ENCODE data around the gene CD59.

The CD59 gene
- total RNA-seq = 34.3 to 42.4 (median 39.5) reads per million in 3 donors

DNA sequence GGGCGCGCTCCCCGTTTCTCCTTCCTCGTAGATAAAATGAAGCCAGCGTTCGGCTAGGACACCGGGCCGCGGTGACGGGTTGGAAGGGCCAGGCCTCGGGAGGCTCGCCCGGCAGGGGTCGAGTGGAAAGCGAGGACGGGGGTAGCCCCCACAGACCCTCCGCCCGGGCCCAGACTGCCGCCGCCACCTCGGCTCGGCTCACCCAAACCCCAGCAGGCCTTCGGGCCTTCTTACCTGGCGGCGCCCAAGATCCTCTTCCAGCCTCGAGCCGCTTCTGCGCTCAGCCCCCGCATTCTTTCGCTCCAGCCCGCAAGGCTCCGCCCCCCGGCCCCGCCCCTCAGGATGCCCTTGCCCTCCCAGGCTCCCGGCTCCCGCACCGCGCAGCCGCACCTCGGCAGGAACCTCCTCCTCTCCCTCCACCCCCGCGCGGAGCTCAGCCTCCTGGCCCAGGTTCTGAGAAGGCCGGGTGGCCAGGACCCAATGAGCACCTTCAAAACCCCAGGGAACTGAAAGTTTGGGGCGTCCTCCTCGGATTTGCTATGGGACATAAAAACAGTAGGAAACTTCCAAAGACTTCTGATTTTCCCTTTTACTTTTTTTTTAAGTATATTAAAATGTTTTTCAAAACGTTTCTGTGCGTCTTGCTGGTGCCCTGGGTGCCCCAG lies at the start of gene CD59:
Gene CD59 (minus strand): TSS at position 276 of the 665 bp plus-strand sequence. CDS start 13,978 bp downstream, outside the sequence.
- peak within 1 kb of the TSS; percentile 77 for H3K27ac ChIP-seq (ENCODE audit: insufficient read depth, low read length, poor library complexity, severe bottlenecking)
- H3K4me3 ChIP-seq (ENCODE audit: insufficient read depth, low read depth, low read length, poor library complexity, severe bottlenecking) = peak within 1 kb of the TSS; percentile 87
- H3K36me3 ChIP-seq (ENCODE audit: control insufficient read depth, insufficient read depth, low read length) = no peaks in the 10 kb centered on the region
- no peaks in the 10 kb centered on the region for H3K27me3 ChIP-seq (replicated peaks; ENCODE audit: control insufficient read depth, insufficient read depth, low read length, poor library complexity, severe bottlenecking)
- H3K4me1 ChIP-seq (ENCODE audit: control insufficient read depth, insufficient read depth, low read length, poor library complexity, severe bottlenecking) = peaks cover 9% of the 10 kb centered on the region
- H3K9me3 ChIP-seq (ENCODE audit: control insufficient read depth, low read length) = no peaks in the 10 kb centered on the region
- DNase-seq = peak; percentile 84 to 90 (median 86)

DNA sequence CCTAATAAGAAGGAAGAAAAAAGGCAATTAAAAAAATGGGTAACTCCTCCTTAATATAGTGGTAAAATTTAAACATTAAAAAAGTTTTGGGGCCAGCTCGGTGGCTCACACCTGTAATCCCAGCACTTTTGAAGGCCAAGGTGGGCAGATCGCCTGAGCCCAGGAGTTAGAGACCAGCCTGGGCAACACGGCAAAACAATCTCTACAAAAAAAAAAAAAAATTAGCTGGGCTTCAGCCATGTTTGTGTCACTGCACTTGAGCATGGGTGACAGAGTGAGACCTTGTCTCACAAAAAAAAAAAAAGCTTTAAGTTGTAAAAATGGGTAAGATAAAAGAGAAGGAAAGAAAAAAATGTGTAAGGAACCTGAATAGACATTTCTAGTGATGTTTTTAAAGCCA lies 49.4 kb upstream of the CD59 start:
- H3K36me3 ChIP-seq (ENCODE audit: control insufficient read depth, insufficient read depth, low read length) = no peaks in the 10 kb centered on the region
- no peak overlapping the region for H3K27ac ChIP-seq (ENCODE audit: insufficient read depth, low read length, poor library complexity, severe bottlenecking)
- no peaks in the 10 kb centered on the region for H3K27me3 ChIP-seq (replicated peaks; ENCODE audit: control insufficient read depth, insufficient read depth, low read length, poor library complexity, severe bottlenecking)
- no peaks in the 10 kb centered on the region for H3K4me1 ChIP-seq (ENCODE audit: control insufficient read depth, insufficient read depth, low read length, poor library complexity, severe bottlenecking)
- H3K4me3 ChIP-seq (ENCODE audit: insufficient read depth, low read depth, low read length, poor library complexity, severe bottlenecking) = no peak overlapping the region
- H3K9me3 ChIP-seq (ENCODE audit: control insufficient read depth, low read length) = no peaks in the 10 kb centered on the region
- DNase-seq = no peak

- DNase-seq = no peak
- no peaks in the 10 kb centered on the region for H3K27me3 ChIP-seq (replicated peaks; ENCODE audit: control insufficient read depth, insufficient read depth, low read length, poor library complexity, severe bottlenecking)
- no peak overlapping the region for H3K27ac ChIP-seq (ENCODE audit: insufficient read depth, low read length, poor library complexity, severe bottlenecking)
- H3K4me1 ChIP-seq (ENCODE audit: control insufficient read depth, insufficient read depth, low read length, poor library complexity, severe bottlenecking) = peaks cover 3% of the 10 kb centered on the region
- H3K36me3 ChIP-seq (ENCODE audit: control insufficient read depth, insufficient read depth, low read length) = no peaks in the 10 kb centered on the region
- no peaks in the 10 kb centered on the region for H3K9me3 ChIP-seq (ENCODE audit: control insufficient read depth, low read length)
- H3K4me3 ChIP-seq (ENCODE audit: insufficient read depth, low read depth, low read length, poor library complexity, severe bottlenecking) = no peak overlapping the region
These were observed 43.8 kb upstream of the CD59 start for GRCh38 chr11:33779849-33780528.

DNA sequence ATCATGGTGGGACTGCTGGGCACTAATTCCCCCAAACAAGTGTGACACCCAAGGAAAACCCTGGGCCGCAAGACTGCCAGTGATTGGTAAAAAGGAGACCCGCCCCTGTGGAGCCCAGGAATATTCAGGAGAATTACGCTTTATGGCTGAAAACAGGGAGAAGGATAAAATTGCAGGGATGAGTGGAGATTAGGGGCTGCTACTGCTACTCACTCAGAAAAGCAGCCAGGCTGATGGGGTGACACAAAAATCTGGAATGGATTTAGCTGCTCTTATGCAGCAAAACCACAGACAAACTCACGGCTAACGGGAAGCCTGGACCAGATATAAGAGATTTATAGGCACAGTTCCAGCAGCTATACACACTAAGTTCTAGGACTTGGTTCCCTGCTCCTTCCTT lies 42.5 kb upstream of the CD59 start:
- H3K27ac ChIP-seq (ENCODE audit: insufficient read depth, low read length, poor library complexity, severe bottlenecking) = no peak overlapping the region
- H3K4me3 ChIP-seq (ENCODE audit: insufficient read depth, low read depth, low read length, poor library complexity, severe bottlenecking) = no peak overlapping the region
- H3K9me3 ChIP-seq (ENCODE audit: control insufficient read depth, low read length) = no peaks in the 10 kb centered on the region
- H3K36me3 ChIP-seq (ENCODE audit: control insufficient read depth, insufficient read depth, low read length) = no peaks in the 10 kb centered on the region
- H3K4me1 ChIP-seq (ENCODE audit: control insufficient read depth, insufficient read depth, low read length, poor library complexity, severe bottlenecking) = peaks cover 9% of the 10 kb centered on the region
- no peaks in the 10 kb centered on the region for H3K27me3 ChIP-seq (replicated peaks; ENCODE audit: control insufficient read depth, insufficient read depth, low read length, poor library complexity, severe bottlenecking)
- no peak for DNase-seq

DNA sequence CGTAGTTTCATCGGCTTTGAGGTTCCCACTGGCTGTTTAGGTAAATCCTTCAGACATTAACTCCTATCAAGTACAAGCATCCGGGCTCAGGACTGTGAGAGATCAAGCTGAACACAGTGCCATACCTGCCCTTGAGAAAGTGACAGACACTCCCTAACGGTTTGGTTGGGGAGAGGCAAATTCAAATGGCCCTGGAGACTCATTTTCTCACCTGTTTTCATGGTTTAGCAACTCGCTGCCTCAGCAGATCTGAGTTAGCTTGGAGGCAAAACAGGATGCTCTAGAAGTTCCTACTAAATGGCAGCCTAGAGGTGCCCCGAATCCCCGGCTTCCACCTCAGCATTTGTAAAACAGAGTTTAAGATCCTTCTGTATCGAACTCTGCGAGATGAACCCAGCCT lies 41.7 kb upstream of the CD59 start:
- H3K36me3 ChIP-seq (ENCODE audit: control insufficient read depth, insufficient read depth, low read length) = no peaks in the 10 kb centered on the region
- H3K27ac ChIP-seq (ENCODE audit: insufficient read depth, low read length, poor library complexity, severe bottlenecking) = no peak overlapping the region
- no peaks in the 10 kb centered on the region for H3K27me3 ChIP-seq (replicated peaks; ENCODE audit: control insufficient read depth, insufficient read depth, low read length, poor library complexity, severe bottlenecking)
- peak in 1 of 3 donors; percentile 17 for DNase-seq
- H3K4me1 ChIP-seq (ENCODE audit: control insufficient read depth, insufficient read depth, low read length, poor library complexity, severe bottlenecking) = peaks cover 16% of the 10 kb centered on the region
- H3K9me3 ChIP-seq (ENCODE audit: control insufficient read depth, low read length) = no peaks in the 10 kb centered on the region
- H3K4me3 ChIP-seq (ENCODE audit: insufficient read depth, low read depth, low read length, poor library complexity, severe bottlenecking) = no peak overlapping the region

GRCh38 chr11:33775832-33776470 lies 39.7 kb upstream of the CD59 start:
- no peaks in the 10 kb centered on the region for H3K27me3 ChIP-seq (replicated peaks; ENCODE audit: control insufficient read depth, insufficient read depth, low read length, poor library complexity, severe bottlenecking)
- H3K36me3 ChIP-seq (ENCODE audit: control insufficient read depth, insufficient read depth, low read length) = no peaks in the 10 kb centered on the region
- H3K4me1 ChIP-seq (ENCODE audit: control insufficient read depth, insufficient read depth, low read length, poor library complexity, severe bottlenecking) = peaks cover 22% of the 10 kb centered on the region
- DNase-seq = no peak
- H3K9me3 ChIP-seq (ENCODE audit: control insufficient read depth, low read length) = no peaks in the 10 kb centered on the region
- no peak overlapping the region for H3K4me3 ChIP-seq (ENCODE audit: insufficient read depth, low read depth, low read length, poor library complexity, severe bottlenecking)
- no peak overlapping the region for H3K27ac ChIP-seq (ENCODE audit: insufficient read depth, low read length, poor library complexity, severe bottlenecking)

GRCh38 chr11:33775467-33775807 lies 39.2 kb upstream of the CD59 start:
- no peaks in the 10 kb centered on the region for H3K27me3 ChIP-seq (replicated peaks; ENCODE audit: control insufficient read depth, insufficient read depth, low read length, poor library complexity, severe bottlenecking)
- H3K4me1 ChIP-seq (ENCODE audit: control insufficient read depth, insufficient read depth, low read length, poor library complexity, severe bottlenecking) = peaks cover 22% of the 10 kb centered on the region
- H3K9me3 ChIP-seq (ENCODE audit: control insufficient read depth, low read length) = no peaks in the 10 kb centered on the region
- peaks cover 1% of the 10 kb centered on the region for H3K36me3 ChIP-seq (ENCODE audit: control insufficient read depth, insufficient read depth, low read length)
- no peak for DNase-seq
- H3K27ac ChIP-seq (ENCODE audit: insufficient read depth, low read length, poor library complexity, severe bottlenecking) = no peak overlapping the region
- no peak overlapping the region for H3K4me3 ChIP-seq (ENCODE audit: insufficient read depth, low read depth, low read length, poor library complexity, severe bottlenecking)

- DNase-seq = no peak
- no peaks in the 10 kb centered on the region for H3K27me3 ChIP-seq (replicated peaks; ENCODE audit: control insufficient read depth, insufficient read depth, low read length, poor library complexity, severe bottlenecking)
- H3K4me3 ChIP-seq (ENCODE audit: insufficient read depth, low read depth, low read length, poor library complexity, severe bottlenecking) = peak overlapping the region; percentile 100
- H3K4me1 ChIP-seq (ENCODE audit: control insufficient read depth, insufficient read depth, low read length, poor library complexity, severe bottlenecking) = peaks cover 22% of the 10 kb centered on the region
- peak overlapping the region; percentile 74 for H3K27ac ChIP-seq (ENCODE audit: insufficient read depth, low read length, poor library complexity, severe bottlenecking)
- no peaks in the 10 kb centered on the region for H3K9me3 ChIP-seq (ENCODE audit: control insufficient read depth, low read length)
- H3K36me3 ChIP-seq (ENCODE audit: control insufficient read depth, insufficient read depth, low read length) = peaks cover 5% of the 10 kb centered on the region
These were observed 38.7 kb upstream of the CD59 start for GRCh38 chr11:33774736-33775466.

DNA sequence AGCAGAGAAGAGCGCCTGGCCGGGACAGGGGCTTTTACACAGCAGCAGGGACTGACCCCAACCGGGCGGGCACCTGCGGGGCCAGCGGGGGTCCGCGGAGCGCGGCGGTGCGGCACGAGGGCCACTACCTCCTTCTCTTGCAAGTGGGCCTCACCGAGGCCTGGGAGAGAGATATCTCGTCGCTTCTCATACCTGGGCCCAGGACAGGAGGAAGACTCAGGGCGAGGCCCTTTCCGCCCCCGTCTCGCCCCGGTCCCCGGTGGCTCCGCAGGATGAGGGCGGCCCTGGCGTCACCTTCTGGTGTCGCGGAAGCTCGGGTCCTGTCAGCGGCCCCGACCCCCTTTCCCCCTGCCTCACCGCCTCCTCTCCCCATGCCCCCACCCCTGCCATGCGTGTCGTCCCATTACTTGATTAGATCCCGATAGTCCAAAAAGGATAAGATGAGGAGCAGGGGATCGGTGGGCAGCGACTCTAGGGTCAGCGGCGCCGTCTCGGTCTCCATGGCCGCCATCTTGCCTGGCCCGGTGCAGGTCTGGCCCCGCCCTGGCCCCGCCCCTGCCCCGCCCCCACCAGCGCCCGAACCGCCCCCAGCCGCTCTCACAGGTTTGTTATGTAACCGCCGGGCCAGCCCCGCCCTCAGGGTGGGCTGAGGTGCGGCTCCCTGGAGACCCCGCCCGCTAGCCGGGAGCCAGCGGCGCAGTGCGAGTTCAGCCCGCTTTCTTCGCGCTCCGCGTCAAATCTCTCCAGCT lies 37.9 kb upstream of the CD59 start, which contains the start of gene FBXO3:
Gene FBXO3 (minus strand): TSS at position 534 of the 749 bp plus-strand sequence. CDS start 23 bp downstream, at position 511.
- Histone ChIP-seq H3K27me3 (replicated peaks; ENCODE audit: control insufficient read depth, insufficient read depth, low read length, poor library complexity, severe bottlenecking) (no peaks in the 10 kb centered on the region), H3K4me3 (ENCODE audit: insufficient read depth, low read depth, low read length, poor library complexity, severe bottlenecking) (peak within 1 kb of the TSS; percentile 100), H3K4me1 (ENCODE audit: control insufficient read depth, insufficient read depth, low read length, poor library complexity, severe bottlenecking) (peaks cover 22% of the 10 kb centered on the region), H3K27ac (ENCODE audit: insufficient read depth, low read length, poor library complexity, severe bottlenecking) (peak within 1 kb of the TSS; percentile 87), H3K9me3 (ENCODE audit: control insufficient read depth, low read length) (no peaks in the 10 kb centered on the region), H3K36me3 (ENCODE audit: control insufficient read depth, insufficient read depth, low read length) (peaks cover 10% of the 10 kb centered on the region)
- DNase-seq = peak; percentile 84 to 86 (median 85)
